ENCODE measurements around the gene ANKS1B. TPM values are rescaled to one million over a fixed set of nuclear protein-coding genes. Genes with fewer than 3 reads are reported as not detected.

The ANKS1B gene
- total RNA-seq, 1 experiment from 2014 or later = 9.7 TPM

DNA sequence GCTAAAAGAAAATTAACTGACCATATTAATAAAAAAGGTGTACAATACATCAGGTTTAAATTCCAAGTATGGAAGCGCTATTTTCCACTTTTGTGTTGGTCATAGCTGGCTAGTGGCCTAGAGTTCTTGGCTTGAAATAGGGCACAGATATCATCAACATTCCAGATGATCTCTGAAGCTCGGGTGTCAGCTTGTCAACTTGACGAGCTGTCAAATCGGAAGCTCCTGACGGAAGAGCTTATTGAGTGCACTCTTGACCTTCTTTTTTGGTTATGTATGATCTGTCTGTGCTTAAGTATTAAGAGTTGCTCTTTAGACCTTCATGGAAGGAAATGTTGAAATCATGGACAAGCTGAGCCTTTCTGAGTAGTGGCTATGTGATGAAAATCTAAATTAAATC, 1161.7 kb downstream of the ANKS1B start:
- DNase-seq (ENCODE audit: low read depth, low spot score) (no peak), ATAC-seq (no peak)
- in situ Hi-C loops (cut with HindIII; ENCODE audit: low pct_unique_long_range_greater_than_20kb, low sequenced_read_pairs) (no loop called here), intact Hi-C loops (cut with micrococcal nuclease; ENCODE audit: unreplicated experiment) (no loop called here)
- Histone ChIP-seq H3K36me3 (ENCODE audit: control insufficient read depth, insufficient read depth, low read length) (no peaks in the 10 kb centered on the region), H3K4me3 (ENCODE audit: low read depth in 2 of 2, low read length in 2 of 2) (no peak overlapping the region), H3K4me1 (ENCODE audit: control insufficient read depth, insufficient read depth, low read length) (no peaks in the 10 kb centered on the region), H3K27ac (ENCODE audit: low read length) (no peak overlapping the region), H3K27me3 (ENCODE audit: control insufficient read depth, insufficient read depth, low read length) (peaks cover 5% of the 10 kb centered on the region), H3K9me3 (ENCODE audit: control insufficient read depth, insufficient read depth, low read depth, low read length) (no peaks in the 10 kb centered on the region)
- TF ChIP-seq, protein P1, sequence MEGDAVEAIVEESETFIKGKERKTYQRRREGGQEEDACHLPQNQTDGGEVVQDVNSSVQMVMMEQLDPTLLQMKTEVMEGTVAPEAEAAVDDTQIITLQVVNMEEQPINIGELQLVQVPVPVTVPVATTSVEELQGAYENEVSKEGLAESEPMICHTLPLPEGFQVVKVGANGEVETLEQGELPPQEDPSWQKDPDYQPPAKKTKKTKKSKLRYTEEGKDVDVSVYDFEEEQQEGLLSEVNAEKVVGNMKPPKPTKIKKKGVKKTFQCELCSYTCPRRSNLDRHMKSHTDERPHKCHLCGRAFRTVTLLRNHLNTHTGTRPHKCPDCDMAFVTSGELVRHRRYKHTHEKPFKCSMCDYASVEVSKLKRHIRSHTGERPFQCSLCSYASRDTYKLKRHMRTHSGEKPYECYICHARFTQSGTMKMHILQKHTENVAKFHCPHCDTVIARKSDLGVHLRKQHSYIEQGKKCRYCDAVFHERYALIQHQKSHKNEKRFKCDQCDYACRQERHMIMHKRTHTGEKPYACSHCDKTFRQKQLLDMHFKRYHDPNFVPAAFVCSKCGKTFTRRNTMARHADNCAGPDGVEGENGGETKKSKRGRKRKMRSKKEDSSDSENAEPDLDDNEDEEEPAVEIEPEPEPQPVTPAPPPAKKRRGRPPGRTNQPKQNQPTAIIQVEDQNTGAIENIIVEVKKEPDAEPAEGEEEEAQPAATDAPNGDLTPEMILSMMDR (IDR thresholded peaks at IDR 0.05) = no peak
- TF ChIP-seq, protein P2, sequence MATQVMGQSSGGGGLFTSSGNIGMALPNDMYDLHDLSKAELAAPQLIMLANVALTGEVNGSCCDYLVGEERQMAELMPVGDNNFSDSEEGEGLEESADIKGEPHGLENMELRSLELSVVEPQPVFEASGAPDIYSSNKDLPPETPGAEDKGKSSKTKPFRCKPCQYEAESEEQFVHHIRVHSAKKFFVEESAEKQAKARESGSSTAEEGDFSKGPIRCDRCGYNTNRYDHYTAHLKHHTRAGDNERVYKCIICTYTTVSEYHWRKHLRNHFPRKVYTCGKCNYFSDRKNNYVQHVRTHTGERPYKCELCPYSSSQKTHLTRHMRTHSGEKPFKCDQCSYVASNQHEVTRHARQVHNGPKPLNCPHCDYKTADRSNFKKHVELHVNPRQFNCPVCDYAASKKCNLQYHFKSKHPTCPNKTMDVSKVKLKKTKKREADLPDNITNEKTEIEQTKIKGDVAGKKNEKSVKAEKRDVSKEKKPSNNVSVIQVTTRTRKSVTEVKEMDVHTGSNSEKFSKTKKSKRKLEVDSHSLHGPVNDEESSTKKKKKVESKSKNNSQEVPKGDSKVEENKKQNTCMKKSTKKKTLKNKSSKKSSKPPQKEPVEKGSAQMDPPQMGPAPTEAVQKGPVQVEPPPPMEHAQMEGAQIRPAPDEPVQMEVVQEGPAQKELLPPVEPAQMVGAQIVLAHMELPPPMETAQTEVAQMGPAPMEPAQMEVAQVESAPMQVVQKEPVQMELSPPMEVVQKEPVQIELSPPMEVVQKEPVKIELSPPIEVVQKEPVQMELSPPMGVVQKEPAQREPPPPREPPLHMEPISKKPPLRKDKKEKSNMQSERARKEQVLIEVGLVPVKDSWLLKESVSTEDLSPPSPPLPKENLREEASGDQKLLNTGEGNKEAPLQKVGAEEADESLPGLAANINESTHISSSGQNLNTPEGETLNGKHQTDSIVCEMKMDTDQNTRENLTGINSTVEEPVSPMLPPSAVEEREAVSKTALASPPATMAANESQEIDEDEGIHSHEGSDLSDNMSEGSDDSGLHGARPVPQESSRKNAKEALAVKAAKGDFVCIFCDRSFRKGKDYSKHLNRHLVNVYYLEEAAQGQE (IDR thresholded peaks at IDR 0.05; ENCODE audit: insufficient read depth in 1 of 2, low read depth in 2 of 2, low read length in 1 of 2) = no peak
- TF ChIP-seq SIN3A (IDR thresholded peaks at IDR 0.05; ENCODE audit: borderline replicate concordance, insufficient read depth, low read depth, low read length) = no peak
- TF ChIP-seq POLR2AphosphoS5 (IDR thresholded peaks at IDR 0.05; ENCODE audit: low read depth, low read length) = no peak
- TF ChIP-seq TCF7L2 (IDR thresholded peaks at IDR 0.05; ENCODE audit: low read depth, low read length) = no peak
- BruUV-seq (replicated peaks) = no TSS peak
- POLR2A ChIA-PET = no interaction called here
- CTCF ChIA-PET = no interaction called here

DNA sequence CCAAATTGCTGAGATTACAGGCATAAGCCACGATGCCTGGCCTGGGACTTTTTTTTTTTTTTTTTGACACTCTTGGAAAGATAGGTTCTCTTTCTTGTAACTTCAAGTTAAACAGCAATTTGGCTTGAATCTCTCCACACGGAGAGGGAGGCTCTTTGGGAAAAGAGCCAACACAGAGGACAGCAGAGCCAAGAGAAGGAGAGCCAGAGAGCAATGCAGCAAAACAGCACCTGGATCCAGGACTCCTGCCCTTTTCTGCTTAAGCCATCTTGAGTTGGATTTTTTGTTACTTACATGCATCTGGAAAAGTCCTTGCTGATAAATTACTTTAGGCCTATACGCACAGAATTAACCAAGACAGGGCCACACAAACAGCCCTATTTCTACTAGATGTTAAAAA, 1162.9 kb downstream of the ANKS1B start:
- POLR2A ChIA-PET = no interaction called here
- H3K9me3 ChIP-seq (ENCODE audit: control insufficient read depth, insufficient read depth, low read depth, low read length) = no peaks in the 10 kb centered on the region
- peaks cover 6% of the 10 kb centered on the region; the same call in 1 of the 2 replicates for H3K27me3 ChIP-seq (ENCODE audit: control insufficient read depth, insufficient read depth, low read length)
- H3K36me3 ChIP-seq (ENCODE audit: control insufficient read depth, insufficient read depth, low read length) = no peaks in the 10 kb centered on the region
- TF ChIP-seq POLR2AphosphoS5 (IDR thresholded peaks at IDR 0.05; ENCODE audit: low read depth, low read length) (no peak), SIN3A (IDR thresholded peaks at IDR 0.05; ENCODE audit: borderline replicate concordance, insufficient read depth, low read depth, low read length) (no peak), TCF7L2 (IDR thresholded peaks at IDR 0.05; ENCODE audit: low read depth, low read length) (no peak)
- TF ChIP-seq, protein P2 (IDR thresholded peaks at IDR 0.05; ENCODE audit: insufficient read depth in 1 of 2, low read depth in 2 of 2, low read length in 1 of 2) = no peak
- TF ChIP-seq, protein P1 (IDR thresholded peaks at IDR 0.05) = no peak
- intact Hi-C loops (cut with micrococcal nuclease; ENCODE audit: unreplicated experiment) (no loop called here), in situ Hi-C loops (cut with HindIII; ENCODE audit: low pct_unique_long_range_greater_than_20kb, low sequenced_read_pairs) (no loop called here)
- no TSS peak for BruUV-seq (replicated peaks)
- CTCF ChIA-PET = no interaction called here
- no peak overlapping the region for H3K27ac ChIP-seq (ENCODE audit: low read length)
- DNase-seq (ENCODE audit: low read depth, low spot score) = no peak
- no peak for ATAC-seq
- H3K4me3 ChIP-seq (ENCODE audit: low read depth in 2 of 2, low read length in 2 of 2) = no peak overlapping the region
- H3K4me1 ChIP-seq (ENCODE audit: control insufficient read depth, insufficient read depth, low read length) = no peaks in the 10 kb centered on the region
